Stimulated activated CD4-positive, alpha-beta T cell treated with anti-CD3 and anti-CD28 coated beads, Interleukin-2, amount 100 ng/mL, for 4 hours (primary cell): ENCODE results near the gene NECTIN1.

Source experiments
- DNase-seq: peaks from one replicate; pipeline ENCODE4 v3.0.0-alpha.2; 2020; ENCODE audit warnings: low read depth

NECTIN1 gene

DNA sequence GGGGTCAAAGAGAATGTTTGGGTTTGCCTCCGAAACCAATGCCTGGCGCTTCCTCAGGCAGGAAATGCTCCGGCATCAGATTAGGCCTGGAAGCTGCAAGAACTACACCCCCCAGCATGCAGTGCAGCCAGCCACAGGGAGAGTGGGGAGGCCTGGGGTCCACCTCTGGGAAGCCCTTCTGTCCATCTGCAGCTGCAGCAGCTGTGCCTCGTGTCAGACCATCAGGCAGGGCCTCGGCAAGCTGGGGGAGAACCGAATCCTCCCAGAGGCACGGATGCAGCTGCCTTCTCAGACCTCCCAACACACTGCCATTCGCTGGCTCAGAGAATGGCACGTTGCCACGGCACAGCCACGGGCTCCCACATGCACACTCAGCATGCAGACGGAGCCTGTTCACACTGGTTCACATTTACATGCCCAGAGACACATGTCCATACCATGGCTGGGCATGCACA lies 57.4 kb downstream of the NECTIN1 start:
- DNase-seq = no peak

DNA sequence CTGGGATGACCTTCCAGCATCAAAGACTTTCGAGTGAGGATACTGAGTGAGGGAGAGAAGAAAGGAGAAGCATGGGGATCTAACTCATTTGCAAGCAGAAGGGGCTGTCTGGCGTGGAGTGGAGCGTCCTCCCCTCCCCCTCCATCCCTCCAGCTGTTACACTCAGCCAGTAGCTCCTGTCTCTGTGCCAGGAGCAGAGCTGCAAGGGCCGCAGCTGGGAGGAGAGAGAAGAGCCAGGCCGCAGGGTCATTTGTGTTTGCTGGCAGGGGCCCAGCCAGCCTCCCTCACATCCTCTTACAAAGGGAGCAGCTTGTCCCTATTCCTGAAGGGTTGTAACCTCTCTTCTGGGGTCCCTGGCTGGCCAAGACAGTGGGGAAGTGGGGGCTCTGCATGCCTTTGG lies 57.9 kb downstream of the NECTIN1 start:
- DNase-seq = no peak

DNA sequence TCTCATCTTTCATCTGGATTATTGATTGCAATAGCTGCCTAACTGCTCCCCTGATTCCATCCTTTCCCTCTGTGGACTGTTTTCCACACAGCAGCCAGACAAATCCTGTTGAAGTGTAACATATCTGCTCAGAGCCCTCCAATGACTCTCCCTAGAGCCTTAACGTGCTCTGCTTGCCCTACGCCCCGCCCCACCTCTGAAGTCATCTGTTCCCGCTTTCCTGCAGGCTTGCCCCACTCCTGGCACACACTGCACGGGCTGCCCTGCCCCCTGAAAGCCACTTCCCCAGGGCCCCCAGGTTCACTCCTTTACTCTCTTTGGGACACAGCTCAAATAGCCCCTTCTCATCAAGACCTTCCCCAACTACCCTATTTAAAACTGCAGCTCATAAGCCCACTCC lies 59.5 kb downstream of the NECTIN1 start:
- DNase-seq = no peak

DNA sequence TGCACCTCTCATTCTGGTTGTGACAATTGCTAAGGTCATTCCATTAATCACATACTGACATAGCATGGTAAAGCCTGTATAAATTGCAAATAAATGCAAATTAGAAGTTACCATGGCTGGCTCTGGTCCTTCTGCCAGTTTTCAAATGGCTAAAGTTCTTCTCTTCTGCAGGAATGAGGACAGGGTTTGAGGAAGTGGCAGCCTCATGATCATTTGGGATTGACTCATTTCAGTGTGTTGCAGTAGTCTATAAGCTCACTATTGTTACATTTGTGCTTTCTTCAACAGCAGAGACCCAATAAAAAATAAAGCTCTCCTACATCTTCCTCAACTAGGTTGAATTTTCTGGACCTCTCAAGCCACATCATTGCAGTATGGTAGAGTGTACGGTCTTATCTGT lies 60.3 kb downstream of the NECTIN1 start:
- DNase-seq = no peak

DNA sequence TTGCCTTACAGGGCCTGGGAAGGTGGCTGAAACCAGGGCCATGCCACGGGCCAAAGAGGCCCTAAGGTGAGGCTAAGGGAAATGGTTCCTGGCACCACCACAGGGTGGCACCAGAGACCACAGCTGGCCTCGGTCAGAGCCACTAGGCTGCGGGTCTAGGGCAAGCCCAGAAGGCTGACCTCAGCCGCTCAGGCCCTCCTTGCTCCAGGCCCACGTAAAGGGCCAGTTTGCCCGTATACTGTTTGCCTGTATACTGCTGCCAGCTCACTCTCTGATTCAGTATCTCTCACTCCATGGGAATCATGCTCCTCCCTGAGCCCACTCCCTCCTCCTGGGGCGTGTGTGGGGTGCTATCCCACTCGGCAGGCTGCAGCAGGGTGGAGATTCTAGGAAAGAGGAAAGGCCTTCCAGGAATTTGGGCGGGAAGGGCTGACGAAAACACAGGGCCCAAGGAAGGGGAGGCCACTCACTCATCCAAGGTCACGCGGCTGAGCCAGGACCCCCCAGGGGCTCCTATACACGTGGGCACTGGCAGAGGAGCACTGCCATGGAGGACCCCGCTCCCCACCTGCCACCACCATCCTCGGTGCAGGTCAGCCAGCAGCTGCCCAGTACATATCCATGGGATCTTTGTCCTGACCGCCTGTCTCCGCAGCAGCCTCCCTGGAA lies 62.4 kb downstream of the NECTIN1 start:
- DNase-seq = peak; percentile 23

DNA sequence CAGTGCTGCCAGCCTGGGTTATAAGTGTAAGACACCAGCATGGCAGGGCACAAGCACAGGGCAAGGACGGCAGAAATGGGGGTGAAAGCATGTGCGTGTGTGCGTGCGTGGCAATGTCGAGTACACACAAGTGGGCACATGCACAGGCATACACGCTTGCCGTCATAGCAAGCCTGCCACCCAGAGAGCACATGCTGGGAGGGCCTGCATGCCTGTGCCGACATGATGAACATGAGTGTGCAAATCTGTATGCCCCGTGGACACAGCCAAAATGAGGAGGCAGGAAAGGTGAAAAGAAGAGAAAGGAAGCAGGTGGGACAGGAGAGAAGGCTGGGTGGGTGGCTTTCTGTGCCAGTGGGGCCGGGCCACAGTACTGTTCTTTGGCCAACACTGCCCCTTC lies 62.9 kb downstream of the NECTIN1 start:
- DNase-seq = no peak

DNA sequence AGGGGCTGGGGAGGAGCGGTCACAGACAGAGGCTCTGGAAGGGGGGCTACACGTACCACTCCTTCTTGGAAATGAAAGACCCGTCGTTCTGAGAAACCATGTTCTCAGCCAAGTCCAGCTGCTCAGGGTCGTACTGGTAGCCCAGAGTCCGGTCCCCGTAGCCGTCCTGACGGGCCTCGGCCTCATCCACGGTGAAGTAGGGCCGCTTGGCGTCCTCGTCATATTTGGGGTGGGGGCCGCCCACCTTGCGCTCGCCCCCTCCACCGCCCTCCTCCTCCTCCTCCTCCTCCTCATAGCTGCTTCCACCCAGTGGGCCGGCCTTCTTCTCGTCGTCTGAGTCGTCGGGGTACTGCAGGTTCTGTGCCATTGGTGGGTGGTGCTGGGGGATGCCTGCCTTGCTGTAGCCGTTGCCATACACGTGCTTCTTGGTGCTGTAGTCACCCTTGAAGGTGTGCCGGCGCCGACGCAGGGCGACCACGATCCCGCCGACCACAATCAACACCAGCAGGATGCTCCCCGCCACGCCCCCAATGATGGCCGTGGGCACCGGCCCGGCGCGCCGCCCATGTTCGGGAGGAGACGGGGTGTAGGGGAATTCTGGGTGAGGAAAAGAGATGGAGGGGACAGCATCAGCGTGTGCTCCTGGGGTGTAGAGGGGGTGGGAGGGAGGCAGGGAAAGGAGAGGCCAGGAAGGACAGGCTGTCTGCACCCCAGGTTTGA lies 64.1 kb downstream of the NECTIN1 start:
- DNase-seq = no peak

DNA sequence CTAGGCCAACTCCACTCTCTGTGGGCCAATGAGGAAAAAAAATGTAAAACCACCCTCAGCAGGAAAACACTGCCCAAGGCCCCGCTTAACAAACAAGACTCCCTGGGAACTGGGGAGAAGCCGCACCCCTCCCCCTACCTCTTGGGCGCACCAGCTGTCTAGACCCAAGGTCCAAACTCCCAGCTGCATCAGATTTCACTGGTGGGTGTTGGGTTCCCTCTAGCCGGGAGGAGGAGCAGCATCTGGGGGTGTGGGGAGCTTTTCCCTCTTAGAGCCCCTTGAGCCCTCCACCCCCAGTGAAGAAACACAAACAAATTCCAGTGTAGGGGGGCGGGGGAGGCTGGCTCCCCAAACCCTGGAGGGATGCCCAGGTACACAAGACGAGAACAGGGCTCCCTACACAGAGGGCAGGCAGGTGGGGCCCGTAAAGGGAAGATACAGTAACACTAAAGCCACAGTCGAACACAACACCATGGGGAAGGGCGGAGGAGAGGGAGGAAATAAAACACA lies 64.9 kb downstream of the NECTIN1 start:
- DNase-seq = no peak

DNA sequence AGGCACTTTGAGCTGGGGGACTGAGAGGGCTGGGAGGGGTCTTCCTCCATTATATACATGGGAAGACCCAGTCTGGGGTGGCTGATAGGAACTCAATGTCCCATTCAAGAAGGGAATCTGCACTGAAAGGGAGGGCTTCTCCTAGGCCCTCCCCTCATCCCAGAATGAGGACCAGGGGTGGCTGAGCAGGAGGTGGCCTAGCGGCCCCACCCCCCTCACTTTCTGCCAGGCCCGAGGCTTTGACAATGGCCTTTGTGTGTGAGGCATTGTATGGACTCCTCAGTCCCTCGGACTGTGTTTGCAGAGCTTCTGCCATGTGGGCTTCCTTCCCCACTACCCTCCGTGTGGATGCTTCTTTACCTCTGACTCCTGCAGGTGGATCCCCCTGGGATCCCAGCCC lies 65.7 kb downstream of the NECTIN1 start:
- no peak for DNase-seq

DNA sequence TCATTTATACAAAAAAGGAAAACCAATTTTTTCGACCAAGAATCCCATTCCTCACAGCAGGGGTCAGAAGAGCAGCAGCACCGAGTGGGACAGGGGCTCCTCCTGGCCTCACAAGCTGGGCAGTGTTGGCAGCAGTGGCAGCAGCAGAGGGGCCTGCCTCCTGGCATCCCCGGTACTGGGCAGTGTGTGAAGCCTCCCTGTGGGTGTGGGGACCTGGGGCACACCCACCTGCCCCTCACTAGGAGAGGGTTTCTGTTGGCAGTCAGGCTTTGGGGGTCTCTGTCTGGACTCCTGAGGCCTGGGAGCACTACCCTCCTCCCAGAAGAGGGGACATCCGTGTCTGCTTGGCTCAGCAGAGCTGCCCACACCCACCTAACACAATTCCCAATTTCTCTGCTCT lies 67.8 kb downstream of the NECTIN1 start:
- no peak for DNase-seq

DNA sequence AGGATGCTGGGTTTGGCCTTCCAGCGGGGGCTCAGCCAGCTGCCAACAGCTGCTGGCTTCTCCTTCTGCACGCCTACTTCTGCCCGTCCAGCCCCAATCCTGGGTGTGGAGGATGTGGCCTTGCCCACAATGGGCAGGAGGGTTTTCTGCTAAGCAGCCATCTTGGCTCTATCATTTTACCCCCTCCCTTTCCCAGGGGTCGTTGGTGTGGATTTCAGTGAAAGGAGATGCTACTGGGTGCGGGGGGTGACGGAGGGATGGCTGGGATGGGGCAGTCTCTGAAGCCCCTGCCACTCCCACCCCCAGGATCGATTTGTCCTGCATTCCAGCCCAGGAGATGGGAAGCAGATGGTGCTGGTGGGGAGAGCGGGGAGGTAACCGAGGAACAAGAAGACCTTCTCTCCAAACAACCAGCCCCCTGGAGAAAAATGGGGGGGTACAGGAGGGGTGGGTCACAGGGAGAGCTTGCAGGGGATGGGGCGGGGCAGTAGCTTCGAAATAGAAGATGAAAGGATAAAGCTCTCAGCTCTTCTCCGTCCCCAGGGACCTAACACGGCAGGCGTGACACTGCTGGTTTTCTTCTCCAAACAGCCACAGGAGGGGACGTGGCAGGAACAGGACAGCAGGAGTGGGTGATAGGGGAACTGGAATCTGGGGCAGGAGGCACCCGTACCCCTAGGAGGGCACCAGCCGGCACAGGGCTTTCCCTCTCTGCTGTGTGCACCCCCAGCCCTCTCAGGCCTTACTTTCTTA lies 68.9 kb downstream of the NECTIN1 start:
- no peak for DNase-seq

DNA sequence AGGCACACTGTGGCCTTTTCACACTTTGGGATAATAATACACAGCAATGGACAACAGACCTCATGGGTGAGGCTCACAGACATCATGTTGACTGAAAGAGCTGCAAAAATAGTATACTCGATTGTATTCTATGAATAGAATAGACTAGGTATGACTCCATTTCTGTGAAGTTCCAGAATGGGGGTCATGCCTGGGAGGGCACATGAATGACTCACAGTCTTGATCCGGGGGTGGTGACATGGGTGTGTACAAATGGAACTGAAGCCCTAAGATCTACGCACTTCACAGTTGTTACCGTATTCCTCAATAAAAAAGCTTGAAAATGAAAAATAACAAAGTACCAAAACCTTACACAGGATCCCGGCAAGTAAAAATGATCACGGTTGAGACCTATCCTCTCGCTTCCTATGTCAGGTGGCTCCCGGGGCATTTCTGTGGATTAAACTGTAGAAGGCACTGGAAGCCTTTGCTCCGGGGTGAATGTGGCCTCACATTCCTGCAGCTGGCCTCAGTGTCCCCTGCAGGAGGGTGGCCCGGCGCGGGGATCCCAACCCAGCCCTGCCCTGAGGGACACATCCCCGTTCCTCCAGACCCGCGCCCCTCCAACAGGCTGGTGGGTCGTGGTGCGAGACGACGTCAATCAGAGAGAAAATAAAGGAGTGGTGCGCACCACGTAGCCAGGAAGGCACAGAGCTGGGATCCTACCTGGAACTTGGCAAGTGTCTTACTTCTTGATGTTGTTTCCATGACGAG lies 75.9 kb downstream of the NECTIN1 start:
- no peak for DNase-seq

DNA sequence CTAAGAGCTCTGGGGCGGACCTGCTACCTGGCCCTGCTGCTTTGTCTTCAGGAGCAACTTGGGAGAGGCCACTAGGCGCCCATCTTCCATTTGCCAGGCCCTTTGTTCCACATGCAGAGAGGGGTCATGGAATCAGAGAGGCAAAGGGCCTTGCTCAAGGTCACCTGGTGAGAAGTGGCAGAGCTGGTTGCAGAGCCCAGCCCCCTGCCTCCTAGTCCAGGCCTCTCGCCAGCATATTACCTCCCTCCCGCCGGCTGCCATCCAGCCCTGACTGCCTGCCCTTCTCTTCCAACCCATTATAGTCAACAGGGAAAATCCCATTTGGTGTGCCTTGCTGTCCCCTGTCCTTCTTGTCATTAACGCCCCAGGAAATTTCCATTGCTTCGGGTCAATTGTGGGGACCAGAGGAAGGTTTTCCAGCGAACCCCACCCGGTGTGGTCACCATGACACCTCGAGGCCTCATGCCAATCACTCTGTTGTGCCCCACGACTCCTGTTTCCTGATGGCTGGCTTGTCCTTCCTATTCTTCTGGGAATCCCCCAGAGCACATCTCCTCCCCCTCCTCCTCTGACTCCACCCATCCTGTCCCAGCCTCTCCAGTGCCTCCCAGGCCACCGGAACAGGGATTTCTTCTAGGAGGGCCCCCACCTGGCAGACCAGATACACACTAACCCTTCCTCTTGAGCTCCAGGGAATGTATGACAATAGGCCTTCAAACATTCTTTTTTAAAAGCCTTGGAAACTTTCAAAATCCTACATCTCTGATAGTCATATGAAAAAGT lies 77.0 kb downstream of the NECTIN1 start:
- DNase-seq = no peak

DNA sequence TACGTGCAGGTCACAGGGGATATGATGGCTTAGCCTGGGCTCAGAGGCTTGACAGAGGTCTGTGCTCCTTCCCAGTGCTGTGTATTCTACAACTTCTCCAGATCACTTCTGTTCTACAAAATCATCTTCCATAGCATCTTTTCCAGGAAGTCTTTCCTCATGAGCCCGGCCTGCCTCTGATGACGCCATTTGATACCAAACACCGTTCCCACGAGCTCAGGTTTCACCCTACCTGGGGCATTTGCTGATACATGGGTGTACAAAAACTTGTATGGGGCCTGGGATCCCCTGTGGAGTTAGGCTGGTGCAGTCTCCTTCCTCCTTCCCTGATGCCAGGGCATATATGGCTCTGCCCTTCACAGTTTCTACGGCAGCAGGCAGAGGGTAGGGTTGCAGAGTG lies 78.7 kb downstream of the NECTIN1 start:
- no peak for DNase-seq

DNA sequence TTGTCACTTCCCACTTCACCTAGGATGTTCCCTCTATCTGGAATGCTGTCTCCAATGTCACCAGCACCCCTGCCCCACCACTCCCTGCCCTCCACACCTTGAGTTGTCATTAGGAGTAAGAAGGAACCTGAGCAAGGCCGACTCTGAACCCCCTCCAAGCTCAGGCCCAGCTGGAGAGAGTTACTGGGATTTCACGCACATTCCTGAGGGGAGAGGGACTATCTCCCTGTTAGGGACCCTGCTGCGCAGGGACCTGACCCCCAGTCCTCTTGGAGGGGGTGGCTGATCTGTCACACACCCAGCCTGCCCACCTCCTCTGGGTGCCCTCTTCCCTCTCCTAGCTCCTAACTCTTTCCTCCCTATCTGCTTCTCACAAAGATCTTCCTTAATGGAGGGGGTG lies 81.7 kb downstream of the NECTIN1 start:
- no peak for DNase-seq

DNA sequence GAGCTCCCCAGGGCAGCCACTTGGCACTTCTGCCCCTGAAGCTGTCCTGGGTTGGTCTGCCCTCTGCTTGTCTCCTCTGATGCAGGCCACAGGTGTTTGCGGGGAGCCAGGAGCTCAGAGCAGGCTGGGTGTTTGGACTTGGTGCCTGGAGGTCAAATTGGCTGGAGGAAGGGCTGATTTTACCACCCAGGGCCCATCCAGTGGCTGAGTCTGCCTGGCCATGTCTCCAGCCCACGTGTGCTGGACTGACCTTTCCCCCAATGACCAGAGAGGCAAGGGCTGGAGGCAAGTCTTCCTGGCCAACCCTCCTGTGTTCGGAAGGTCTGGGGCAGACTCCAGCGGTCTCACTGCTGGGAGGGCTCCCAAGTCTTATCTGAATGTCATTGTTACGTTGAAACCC lies 84.0 kb downstream of the NECTIN1 start:
- DNase-seq = no peak

DNA sequence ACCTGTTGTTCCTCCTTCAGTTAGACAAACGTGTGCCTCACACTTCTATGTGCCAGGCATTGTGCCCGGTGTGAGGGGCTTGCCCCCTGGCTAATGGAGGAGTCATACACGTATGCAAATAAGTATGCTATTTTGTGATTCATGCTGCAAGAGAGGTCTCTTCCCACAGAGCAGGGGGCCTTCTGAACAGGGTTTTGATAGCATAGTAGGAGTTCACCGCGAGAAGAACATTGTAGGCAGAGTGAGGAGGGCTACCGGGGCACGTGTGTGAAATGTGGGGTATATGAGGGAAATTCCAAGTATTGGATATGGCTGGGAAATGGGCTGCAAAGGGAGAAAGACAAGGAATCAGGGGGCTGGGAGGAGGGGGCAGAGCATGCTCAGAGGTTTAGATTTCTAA lies 84.5 kb downstream of the NECTIN1 start:
- DNase-seq = no peak

DNA sequence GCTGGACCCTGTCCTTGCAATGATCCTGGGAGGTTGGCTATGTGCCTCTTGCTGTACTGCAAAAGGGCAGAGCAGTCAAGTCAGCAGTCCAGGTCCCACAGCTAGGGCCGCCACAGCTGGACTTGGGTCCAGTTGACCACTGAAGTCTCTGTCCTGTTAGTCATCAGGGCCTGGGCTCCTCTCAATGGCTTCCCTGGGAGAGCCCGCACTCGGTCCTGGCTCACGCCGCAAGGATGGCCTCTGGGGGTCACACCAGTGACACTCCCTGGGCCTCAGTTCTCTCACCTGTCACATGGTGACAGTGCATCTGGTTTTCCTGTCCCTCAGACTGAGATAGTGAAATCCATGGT lies 85.1 kb downstream of the NECTIN1 start:
- no peak for DNase-seq

DNA sequence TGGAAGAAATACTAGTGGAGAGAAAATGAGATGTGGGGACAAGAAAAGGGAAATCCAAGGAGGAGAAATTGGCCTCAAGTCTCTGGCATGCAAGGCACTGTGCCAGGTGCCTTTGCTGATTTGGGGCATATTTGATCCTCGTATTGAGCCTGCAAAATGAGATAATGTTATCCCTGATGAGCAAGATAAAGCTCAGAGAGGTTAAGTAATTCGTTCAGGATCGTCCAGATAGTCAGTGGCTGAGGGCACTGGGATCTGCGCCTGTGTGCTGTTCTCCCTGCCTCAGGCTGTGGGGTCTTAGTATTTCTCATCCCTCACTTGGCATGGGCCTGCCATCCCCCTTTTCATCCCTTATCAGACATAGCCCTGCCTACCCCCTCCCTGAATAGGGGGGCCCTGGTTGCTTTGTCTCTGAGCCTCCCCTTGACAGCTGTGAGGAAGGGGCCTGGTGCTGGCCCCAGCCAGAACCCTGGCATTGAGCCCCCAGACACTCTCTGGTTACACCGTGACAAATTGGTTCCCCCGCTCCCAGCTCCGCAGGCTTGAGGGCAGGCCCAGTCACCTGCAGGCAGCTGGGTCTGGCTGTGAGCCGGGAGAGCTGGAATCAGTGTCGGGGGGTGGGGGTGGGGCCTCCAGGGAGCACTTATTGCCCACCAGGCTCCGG lies 85.7 kb downstream of the NECTIN1 start:
- DNase-seq = no peak

DNA sequence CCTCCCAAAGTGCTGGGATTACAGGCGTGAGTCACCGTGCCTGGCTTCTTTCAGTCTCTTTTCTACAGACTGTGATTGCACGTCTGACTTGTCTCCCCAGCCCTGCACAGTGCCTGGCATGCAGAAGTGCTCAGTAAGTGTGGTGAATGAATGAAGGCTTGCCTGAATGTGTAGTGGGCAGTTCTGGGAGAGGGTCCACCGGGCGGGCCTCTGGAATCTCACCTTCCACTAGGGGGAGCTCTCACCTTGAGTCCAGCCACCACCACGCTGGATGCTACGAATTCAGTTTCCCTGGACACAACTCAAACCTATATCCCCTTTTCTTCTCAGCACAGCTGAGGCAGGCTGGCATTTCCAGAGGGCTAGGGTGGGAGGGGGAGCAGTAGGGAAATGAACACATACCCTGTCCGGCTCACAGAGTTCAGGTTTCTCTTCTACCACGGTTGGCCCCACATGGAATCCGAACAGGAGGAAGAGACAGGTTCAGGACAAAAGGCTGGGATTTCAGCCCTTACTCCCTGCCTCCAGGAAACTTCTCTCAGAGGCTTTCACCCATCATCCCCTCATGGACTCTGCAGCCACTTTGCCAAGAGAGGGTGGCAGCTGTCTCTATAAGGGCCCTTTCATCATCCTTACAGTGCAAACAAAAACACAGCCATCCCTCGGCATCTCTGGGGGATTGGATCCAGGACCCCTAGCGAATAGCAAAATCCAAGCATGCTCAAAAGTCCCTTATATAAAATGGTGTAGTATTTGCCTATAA lies 86.8 kb downstream of the NECTIN1 start:
- DNase-seq = no peak
